ENCODE data around the gene INTS15.

DNA sequence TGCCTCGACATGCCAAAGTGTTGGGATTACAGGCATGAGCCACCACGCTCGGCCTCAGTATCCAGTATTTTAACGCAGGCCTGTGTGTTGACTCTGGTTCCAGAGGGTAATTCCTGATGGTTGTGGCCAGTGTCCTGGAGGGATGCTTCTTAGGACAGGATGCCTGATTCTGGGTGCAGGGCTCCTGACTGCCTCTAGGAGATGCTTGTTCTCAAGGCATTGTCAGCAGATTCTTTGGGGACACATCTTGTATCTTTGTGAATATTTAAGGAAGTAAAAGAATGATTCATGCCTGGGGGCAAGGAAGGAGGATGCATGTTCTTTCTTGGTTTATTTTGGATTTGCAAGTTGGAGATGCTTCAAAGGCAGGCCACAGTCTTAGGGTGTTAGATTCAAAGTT, 10.4 kb upstream of the INTS15 start:
- no peak for TF ChIP-seq EP300 (IDR thresholded peaks at IDR 0.05)
- TF ChIP-seq CTCF (IDR thresholded peaks at IDR 0.05) = peak in 1 of 5 experiments; percentile 20
- TF ChIP-seq POLR2A (IDR thresholded peaks at IDR 0.05) = no peak

Data from tibial nerve (tissue), 4 donors.